ENCODE data around the gene RASA4B. TPM values are rescaled to one million over a fixed set of nuclear protein-coding genes. Genes with fewer than 3 reads are reported as not detected.

Gene RASA4B
- total RNA-seq, 1 donor from 2014 or later: 4.5 TPM

DNA sequence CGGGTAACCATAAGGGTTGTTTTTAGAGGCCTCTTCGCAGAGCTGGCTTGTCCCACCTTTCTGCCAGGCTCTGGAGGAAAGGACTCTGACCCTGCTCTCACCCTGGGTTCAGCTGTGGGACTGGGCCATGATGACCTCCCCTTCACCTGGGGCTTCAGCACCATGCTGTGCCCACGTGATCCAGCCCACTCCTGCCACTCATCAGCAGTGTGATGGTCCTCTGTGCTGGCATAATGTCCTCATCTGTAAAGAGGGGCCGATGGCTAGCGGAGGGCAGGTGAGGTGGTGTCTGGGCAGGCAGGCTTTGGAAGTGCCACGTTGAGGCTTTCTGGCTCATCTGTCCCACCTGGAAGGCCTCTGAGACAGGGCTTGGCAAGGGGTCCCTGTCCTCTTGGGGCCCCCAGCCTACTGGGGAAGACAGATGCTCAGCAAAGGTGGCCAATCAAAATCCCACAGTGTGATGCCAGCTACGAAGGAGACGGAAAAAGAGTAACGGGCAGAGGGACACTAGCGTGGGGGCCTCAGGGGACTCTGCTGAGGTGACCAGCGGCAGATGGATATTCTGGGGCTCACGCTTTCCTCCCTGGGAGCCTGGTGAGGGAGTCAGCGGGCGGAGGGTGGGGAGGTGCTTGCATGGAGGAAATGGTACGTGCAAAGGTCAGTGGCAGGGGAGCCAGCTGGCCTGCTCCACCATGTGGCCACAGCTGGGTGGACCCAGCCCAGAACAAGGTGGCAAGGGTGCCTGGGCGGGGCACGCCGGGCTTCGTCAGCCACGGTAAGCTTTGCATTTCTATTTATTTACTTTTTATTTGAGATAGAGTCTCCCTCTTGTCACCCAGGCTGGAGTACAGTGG is 47.4 kb downstream of the RASA4B start:
- peaks cover 14% of the 10 kb centered on the region for H3K4me1 Mint-ChIP-seq
- H3K36me3 Mint-ChIP-seq (ENCODE audit: low read depth): no peaks in the 10 kb centered on the region
- DNase-seq (ENCODE audit: low read depth, low spot score): no peak
- H3K27me3 Mint-ChIP-seq (ENCODE audit: low read depth): no peaks in the 10 kb centered on the region
- TF ChIP-seq, protein P1, sequence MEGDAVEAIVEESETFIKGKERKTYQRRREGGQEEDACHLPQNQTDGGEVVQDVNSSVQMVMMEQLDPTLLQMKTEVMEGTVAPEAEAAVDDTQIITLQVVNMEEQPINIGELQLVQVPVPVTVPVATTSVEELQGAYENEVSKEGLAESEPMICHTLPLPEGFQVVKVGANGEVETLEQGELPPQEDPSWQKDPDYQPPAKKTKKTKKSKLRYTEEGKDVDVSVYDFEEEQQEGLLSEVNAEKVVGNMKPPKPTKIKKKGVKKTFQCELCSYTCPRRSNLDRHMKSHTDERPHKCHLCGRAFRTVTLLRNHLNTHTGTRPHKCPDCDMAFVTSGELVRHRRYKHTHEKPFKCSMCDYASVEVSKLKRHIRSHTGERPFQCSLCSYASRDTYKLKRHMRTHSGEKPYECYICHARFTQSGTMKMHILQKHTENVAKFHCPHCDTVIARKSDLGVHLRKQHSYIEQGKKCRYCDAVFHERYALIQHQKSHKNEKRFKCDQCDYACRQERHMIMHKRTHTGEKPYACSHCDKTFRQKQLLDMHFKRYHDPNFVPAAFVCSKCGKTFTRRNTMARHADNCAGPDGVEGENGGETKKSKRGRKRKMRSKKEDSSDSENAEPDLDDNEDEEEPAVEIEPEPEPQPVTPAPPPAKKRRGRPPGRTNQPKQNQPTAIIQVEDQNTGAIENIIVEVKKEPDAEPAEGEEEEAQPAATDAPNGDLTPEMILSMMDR (conservative IDR thresholded peaks at IDR 0.05): no peak
- H3K27ac Mint-ChIP-seq (ENCODE audit: unreplicated experiment): no peak overlapping the region
- peak overlapping the region; percentile 78 for H3K4me3 Mint-ChIP-seq
- H3K9me3 Mint-ChIP-seq: no peaks in the 10 kb centered on the region

DNA sequence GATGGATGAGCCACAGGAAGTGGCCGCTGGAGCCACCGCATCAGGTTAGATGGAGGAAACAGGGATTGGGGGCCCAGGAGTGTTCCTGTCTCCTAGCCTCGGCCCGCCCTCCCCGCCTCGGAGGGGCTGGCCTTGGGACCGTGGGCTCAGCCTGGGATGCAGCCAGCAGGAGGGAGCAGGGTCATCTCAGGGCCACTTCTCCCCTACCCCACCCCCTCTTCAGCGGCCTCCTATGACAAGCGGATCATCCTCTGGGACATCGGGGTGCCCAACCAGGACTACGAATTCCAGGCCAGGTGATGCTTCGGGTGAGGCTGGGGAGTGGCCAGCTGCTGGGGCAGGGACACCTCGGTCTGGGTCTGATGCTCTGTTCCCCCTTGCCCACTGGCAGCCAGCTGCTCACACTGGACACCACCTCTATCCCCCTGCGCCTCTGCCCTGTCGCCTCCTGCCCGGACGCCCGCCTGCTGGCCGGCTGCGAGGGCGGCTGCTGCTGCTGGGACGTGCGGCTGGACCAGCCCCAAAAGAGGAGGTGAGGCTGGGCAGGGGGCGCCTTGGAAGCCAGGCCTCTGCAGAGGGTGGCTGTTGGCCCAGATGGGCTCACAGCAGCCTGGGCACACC is 48.1 kb downstream of the RASA4B start:
- no peaks in the 10 kb centered on the region for H3K9me3 Mint-ChIP-seq
- no peak overlapping the region for H3K4me3 Mint-ChIP-seq
- no peak overlapping the region for H3K27ac Mint-ChIP-seq (ENCODE audit: unreplicated experiment)
- peaks cover 14% of the 10 kb centered on the region for H3K4me1 Mint-ChIP-seq
- H3K36me3 Mint-ChIP-seq (ENCODE audit: low read depth): no peaks in the 10 kb centered on the region
- TF ChIP-seq, protein P1 (conservative IDR thresholded peaks at IDR 0.05): no peak
- H3K27me3 Mint-ChIP-seq (ENCODE audit: low read depth): no peaks in the 10 kb centered on the region
- no peak for DNase-seq (ENCODE audit: low read depth, low spot score)

DNA sequence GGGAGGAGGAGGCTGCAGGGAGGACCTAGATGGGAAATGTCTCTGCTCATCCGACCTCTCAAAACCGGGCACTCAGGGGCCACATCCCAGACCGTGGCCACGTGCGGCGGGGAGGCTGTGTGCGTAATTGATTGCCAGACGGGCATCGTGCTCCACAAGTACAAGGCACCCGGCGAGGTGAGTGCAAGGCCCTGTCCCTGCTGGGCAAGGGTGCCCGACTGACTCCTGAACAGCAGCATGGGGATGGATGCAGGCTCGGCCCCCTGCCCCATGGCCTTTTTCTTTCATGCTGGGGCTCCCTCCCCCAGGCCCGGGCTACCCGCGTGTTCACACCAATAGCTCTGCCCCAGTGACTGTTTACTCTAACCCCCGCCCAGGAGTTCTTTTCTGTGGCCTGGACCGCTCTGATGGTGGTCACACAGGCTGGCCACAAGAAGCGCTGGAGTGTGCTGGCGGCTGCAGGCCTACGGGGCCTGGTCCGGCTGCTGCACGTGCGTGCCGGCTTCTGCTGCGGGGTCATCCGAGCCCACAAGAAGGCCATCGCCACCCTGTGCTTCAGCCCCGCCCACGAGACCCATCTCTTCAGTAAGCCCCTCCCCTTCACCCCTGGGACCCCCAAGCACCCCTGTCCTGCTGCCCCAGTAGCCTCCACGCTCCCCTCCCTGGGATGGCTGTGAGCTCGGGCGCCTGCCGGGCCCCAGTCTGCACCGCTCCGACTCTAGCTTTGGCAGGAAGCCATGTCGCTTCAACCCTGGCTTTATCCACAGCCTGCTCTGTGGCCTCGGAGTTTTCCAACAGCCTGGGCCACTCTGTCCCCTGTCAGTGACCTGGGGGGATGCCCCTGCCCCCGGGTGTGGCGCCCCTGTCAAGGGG is 48.9 kb downstream of the RASA4B start:
- H3K27me3 Mint-ChIP-seq (ENCODE audit: low read depth): no peaks in the 10 kb centered on the region
- no peaks in the 10 kb centered on the region for H3K9me3 Mint-ChIP-seq
- TF ChIP-seq, protein P1 (conservative IDR thresholded peaks at IDR 0.05): no peak
- peaks cover 22% of the 10 kb centered on the region for H3K4me1 Mint-ChIP-seq
- H3K27ac Mint-ChIP-seq (ENCODE audit: unreplicated experiment): no peak overlapping the region
- H3K4me3 Mint-ChIP-seq: peak overlapping the region; percentile 66
- H3K36me3 Mint-ChIP-seq (ENCODE audit: low read depth): no peaks in the 10 kb centered on the region
- no peak for DNase-seq (ENCODE audit: low read depth, low spot score)

DNA sequence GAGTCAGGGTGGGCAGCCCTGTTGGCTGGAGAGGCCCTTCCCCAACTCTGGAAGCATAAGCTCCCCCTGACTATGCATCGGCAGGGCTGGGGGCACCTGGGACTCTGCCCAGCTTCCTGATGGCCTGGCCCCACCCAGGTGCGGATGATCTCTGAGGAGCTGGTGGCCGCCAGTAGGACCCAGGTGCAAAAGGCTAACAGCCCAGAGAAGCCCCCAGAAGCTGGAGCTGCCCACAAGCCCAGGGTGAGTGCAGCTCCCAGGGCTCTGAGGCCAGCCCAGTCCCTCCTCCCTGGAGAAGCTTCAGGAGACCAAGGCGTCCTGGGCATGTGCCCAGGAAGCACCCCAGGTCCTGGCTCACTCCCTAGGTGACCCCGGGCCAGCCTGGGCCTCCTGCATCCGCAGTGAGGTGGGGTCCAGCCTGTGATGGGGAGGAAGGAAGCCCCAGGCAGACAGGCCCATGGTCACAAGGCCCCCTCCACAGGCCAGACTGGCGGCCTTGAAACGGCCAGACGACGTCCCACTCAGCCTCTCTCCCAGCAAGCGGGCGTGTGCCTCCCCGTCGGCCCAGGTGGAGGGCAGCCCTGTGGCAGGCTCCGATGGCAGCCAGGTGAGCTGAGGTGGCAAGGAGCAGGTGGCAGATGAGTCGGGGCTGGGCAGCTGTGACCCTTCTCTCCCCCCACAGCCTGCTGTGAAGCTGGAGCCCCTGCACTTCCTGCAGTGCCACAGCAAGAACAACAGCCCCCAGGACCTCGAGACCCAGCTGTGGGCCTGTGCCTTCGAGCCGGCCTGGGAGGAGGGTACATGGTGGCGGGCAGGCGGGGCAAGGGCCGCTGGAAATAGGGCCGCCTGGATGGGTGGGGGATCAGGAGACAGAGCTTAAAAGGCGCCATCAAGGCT is 49.7 kb downstream of the RASA4B start:
- no peaks in the 10 kb centered on the region for H3K27me3 Mint-ChIP-seq (ENCODE audit: low read depth)
- no peak overlapping the region for H3K27ac Mint-ChIP-seq (ENCODE audit: unreplicated experiment)
- no peaks in the 10 kb centered on the region for H3K36me3 Mint-ChIP-seq (ENCODE audit: low read depth)
- no peak overlapping the region for H3K4me3 Mint-ChIP-seq
- no peak for DNase-seq (ENCODE audit: low read depth, low spot score)
- H3K4me1 Mint-ChIP-seq: peaks cover 24% of the 10 kb centered on the region
- TF ChIP-seq, protein P1 (conservative IDR thresholded peaks at IDR 0.05): no peak
- no peaks in the 10 kb centered on the region for H3K9me3 Mint-ChIP-seq
